CMK (cell line): Measurements from ENCODE around the gene SCRN3.
"Not testable (repeated sequence)": the region's sequence is repeated elsewhere in the genome, so short reads cannot be mapped to it uniquely, and the experiment has no call there.

ENCODE experiments used
- DNase-seq: peaks from one replicate; pipeline ENCODE4 v3.0.0-alpha.2; 2010; ENCODE audit warnings: low read depth

Gene SCRN3

GRCh38 chr2:174395284-174395968 lies at the start of gene SCRN3:
Gene SCRN3 (plus strand): TSS chr2:174395730. CDS start chr2:174398284, 2,554 bp downstream.
- peak; percentile 33 for DNase-seq

- DNase-seq: no peak
Observed at GRCh38 chr2:174350018-174350417, 45.5 kb upstream of the SCRN3 start.

- no peak for DNase-seq
Observed at GRCh38 chr2:174350593-174351181, 44.8 kb upstream of the SCRN3 start.

GRCh38 chr2:174353004-174353403 lies 42.5 kb upstream of the SCRN3 start:
- DNase-seq: no peak

GRCh38 chr2:174356347-174356746 lies 39.2 kb upstream of the SCRN3 start:
- no peak for DNase-seq

- DNase-seq: not testable (repeated sequence)
Observed at GRCh38 chr2:174359663-174360062, 35.9 kb upstream of the SCRN3 start.

- no peak for DNase-seq
Observed at GRCh38 chr2:174362949-174363348, 32.6 kb upstream of the SCRN3 start.

GRCh38 chr2:174363492-174364225 lies 31.9 kb upstream of the SCRN3 start:
- not testable (repeated sequence) for DNase-seq

GRCh38 chr2:174364628-174365027 lies 30.9 kb upstream of the SCRN3 start:
- DNase-seq: no peak

- DNase-seq: no peak
Observed at GRCh38 chr2:174365571-174365970, 30.0 kb upstream of the SCRN3 start.

GRCh38 chr2:174368691-174369090 lies 26.8 kb upstream of the SCRN3 start:
- no peak for DNase-seq

GRCh38 chr2:174376967-174377366 lies 18.6 kb upstream of the SCRN3 start:
- no peak for DNase-seq

GRCh38 chr2:174383796-174384195 lies 11.7 kb upstream of the SCRN3 start:
- DNase-seq: no peak

- no peak for DNase-seq
Observed at GRCh38 chr2:174385201-174385600, 10.3 kb upstream of the SCRN3 start.

GRCh38 chr2:174388706-174389105 lies 6.8 kb upstream of the SCRN3 start:
- DNase-seq: not testable (repeated sequence)

- no peak for DNase-seq
Observed at GRCh38 chr2:174389542-174389941, 6.0 kb upstream of the SCRN3 start.

- not testable (repeated sequence) for DNase-seq
Observed at GRCh38 chr2:174390303-174390702, 5.2 kb upstream of the SCRN3 start.

GRCh38 chr2:174392706-174393105 lies 2.8 kb upstream of the SCRN3 start:
- DNase-seq: no peak

- DNase-seq: no peak
Observed at GRCh38 chr2:174395969-174396630, 570 bp downstream of the SCRN3 start.

GRCh38 chr2:174397773-174398172 lies 2.2 kb downstream of the SCRN3 start:
- no peak for DNase-seq

GRCh38 chr2:174399171-174399570 lies 3.6 kb downstream of the SCRN3 start:
- DNase-seq: no peak

GRCh38 chr2:174400853-174401252 lies 5.3 kb downstream of the SCRN3 start:
- DNase-seq: no peak

- no peak for DNase-seq
Observed at GRCh38 chr2:174403628-174404027, 8.1 kb downstream of the SCRN3 start.
